ENCODE measurements around the gene PRCD. TPM values are rescaled to one million over a fixed set of nuclear protein-coding genes. Genes with fewer than 3 reads are reported as not detected.

Gene PRCD
- total RNA-seq, 1 donor from 2014 or later, result 5.3 TPM

DNA sequence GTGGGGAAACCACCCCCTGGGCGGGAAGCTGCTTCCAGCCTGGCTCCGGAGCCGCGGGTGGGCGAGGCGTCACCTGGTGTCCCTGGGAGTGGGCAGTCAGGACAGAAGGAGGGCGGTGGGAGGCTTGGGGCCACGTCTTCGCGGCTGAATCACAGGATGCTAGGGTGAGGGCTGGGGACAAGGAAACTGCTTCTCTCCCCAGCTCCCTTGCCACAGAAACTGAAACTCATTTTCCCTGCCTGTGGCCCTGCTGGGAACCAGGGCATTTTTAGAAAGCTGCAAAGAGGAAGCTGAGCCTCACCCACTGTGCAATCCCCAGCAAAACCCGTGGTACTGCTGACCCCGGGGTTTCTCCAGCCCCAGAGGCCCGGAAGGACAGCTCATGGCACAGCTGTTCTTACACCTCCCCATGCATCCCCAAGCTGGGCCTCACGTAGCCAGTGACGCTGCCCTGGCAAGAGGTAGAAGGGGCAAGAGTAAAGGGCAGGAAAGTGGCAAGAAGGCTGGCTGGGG, 46.8 kb upstream of the PRCD start:
- DNase-seq (peak; percentile 53), ATAC-seq (ENCODE audit: low read depth) (peak; percentile 59)
- ChIA-PET POLR2A (interaction anchor here (0.6 to 24.4 kb wide), 16 partner anchors 5 to 1465 kb away, joined by 3 to 769 read pairs (median 4); partner anchors contain the start of genes AANAT, PRPSAP1, RHBDF2 and TNRC6C), CTCF (interaction anchor here (1.3 to 2.5 kb wide), 8 partner anchors 9 to 85 kb away, joined by 3 to 21 read pairs (median 7); partner anchors contain the start of genes AANAT and UBE2O)
- TF ChIP-seq, protein P1, sequence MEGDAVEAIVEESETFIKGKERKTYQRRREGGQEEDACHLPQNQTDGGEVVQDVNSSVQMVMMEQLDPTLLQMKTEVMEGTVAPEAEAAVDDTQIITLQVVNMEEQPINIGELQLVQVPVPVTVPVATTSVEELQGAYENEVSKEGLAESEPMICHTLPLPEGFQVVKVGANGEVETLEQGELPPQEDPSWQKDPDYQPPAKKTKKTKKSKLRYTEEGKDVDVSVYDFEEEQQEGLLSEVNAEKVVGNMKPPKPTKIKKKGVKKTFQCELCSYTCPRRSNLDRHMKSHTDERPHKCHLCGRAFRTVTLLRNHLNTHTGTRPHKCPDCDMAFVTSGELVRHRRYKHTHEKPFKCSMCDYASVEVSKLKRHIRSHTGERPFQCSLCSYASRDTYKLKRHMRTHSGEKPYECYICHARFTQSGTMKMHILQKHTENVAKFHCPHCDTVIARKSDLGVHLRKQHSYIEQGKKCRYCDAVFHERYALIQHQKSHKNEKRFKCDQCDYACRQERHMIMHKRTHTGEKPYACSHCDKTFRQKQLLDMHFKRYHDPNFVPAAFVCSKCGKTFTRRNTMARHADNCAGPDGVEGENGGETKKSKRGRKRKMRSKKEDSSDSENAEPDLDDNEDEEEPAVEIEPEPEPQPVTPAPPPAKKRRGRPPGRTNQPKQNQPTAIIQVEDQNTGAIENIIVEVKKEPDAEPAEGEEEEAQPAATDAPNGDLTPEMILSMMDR (IDR thresholded peaks at IDR 0.05), result no peak
- H3K27ac Mint-ChIP-seq, result peak overlapping the region; percentile 95
- peak overlapping the region; percentile 82 for H3K4me3 Mint-ChIP-seq
- peaks cover 95% of the 10 kb centered on the region for H3K4me1 Mint-ChIP-seq
- intact Hi-C loops (cut with micrococcal nuclease), result loop anchor here (1.0 kb wide), 2 partner anchors 8 to 11 kb away; partner anchors contain the start of gene RHBDF2
- H3K27me3 Mint-ChIP-seq, result no peaks in the 10 kb centered on the region
- H3K9me3 Mint-ChIP-seq, result no peaks in the 10 kb centered on the region
- peaks cover 26% of the 10 kb centered on the region for H3K36me3 Mint-ChIP-seq (ENCODE audit: low read depth)

DNA sequence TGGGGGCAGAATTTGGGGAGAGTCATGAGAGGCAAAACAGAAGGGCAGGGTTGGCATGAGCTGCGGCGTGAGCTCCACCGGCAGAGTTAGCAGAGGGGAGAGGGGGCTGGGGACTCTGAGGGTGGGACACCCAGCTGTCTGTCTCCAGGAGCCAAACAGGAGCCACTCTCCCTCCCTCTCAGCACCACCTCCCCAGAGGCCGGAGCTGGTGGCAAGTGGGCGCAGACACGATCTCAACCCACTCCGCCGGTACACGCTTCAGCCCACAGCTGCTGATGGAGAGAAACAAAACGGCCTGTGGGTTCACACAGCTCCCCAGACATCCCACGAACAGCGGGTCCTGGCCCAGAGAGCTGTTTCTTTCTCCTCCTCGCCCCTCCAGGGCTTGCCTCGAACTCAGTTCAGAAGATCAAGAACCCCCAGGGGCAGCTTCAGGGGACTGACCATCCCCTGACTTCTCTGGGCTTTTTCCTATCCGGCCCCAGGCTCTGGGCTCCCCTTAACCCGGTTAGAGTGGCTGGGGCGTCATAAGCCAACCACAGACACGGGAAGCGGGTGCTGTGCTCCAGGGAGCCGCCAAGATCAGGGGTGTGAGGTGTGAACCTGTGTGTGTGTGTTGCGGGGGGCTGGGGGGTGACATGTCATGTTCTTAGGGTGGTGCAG, 46.2 kb upstream of the PRCD start:
- POLR2A ChIA-PET, result interaction anchor here (0.6 to 24.4 kb wide), 14 partner anchors 5 to 1465 kb away, joined by 3 to 769 read pairs (median 4); partner anchors contain the start of genes AANAT, PRPSAP1, RHBDF2 and TNRC6C
- peaks cover 99% of the 10 kb centered on the region for H3K4me1 Mint-ChIP-seq
- ATAC-seq (ENCODE audit: low read depth) (peak; percentile 20), DNase-seq (peak; percentile 41)
- H3K9me3 Mint-ChIP-seq, result no peaks in the 10 kb centered on the region
- CTCF ChIA-PET, result interaction anchor here (0.7 to 2.5 kb wide), 7 partner anchors 9 to 69 kb away, joined by 4 to 21 read pairs (median 7); partner anchors contain the start of genes AANAT and UBE2O
- H3K27me3 Mint-ChIP-seq, result no peaks in the 10 kb centered on the region
- TF ChIP-seq, protein P1 (IDR thresholded peaks at IDR 0.05), result no peak
- peak overlapping the region; percentile 95 for H3K27ac Mint-ChIP-seq
- intact Hi-C loops (cut with micrococcal nuclease), result no loop called here
- H3K36me3 Mint-ChIP-seq (ENCODE audit: low read depth), result peaks cover 30% of the 10 kb centered on the region
- peak overlapping the region; percentile 82 for H3K4me3 Mint-ChIP-seq

DNA sequence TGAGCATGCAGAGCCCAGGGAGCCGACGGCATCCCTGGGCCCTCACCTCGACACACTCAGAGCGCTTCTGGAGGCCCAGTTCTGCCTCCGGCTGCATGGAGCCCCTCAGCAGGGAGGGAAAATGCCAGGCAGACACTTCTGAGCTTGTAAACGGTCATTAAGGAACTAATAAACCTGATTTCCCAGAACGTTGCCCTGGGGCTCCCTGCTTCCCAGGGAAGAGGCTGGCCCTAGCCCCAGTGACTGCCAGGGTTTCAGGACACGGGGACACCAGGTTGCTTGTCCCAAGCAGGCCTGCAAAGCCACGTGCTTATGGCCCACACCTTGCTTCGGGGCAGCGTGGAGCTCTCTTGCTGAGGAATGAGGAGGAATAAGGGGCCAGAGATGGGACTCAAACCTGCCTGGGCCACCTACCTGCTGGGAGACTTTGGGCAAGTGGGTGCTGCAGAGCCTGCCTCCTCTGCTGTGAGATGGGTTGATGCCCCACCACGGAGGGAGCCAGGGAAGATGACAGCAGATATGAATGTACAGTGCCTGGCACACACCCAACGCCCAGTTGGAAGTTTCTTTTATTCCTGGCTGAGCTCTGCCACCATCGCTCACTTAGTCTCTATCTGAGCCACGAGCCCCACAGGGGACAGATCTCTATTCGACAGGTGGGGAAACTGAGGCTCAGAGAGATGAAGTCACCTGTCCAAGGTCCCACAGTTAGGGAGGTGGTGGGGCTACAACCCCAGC, 44.0 kb upstream of the PRCD start:
- peaks cover 93% of the 10 kb centered on the region for H3K4me1 Mint-ChIP-seq
- ATAC-seq (ENCODE audit: low read depth) (no peak), DNase-seq (no peak)
- CTCF ChIA-PET, result interaction anchor here (0.6 to 3.0 kb wide), 6 partner anchors 13 to 1324 kb away, joined by 3 to 7 read pairs (median 4); partner anchors contain the start of gene AANAT
- H3K27me3 Mint-ChIP-seq, result no peaks in the 10 kb centered on the region
- intact Hi-C loops (cut with micrococcal nuclease), result no loop called here
- TF ChIP-seq, protein P1 (IDR thresholded peaks at IDR 0.05), result no peak
- no peaks in the 10 kb centered on the region for H3K9me3 Mint-ChIP-seq
- H3K36me3 Mint-ChIP-seq (ENCODE audit: low read depth), result peaks cover 43% of the 10 kb centered on the region
- peak overlapping the region; percentile 95 for H3K27ac Mint-ChIP-seq
- no peak overlapping the region for H3K4me3 Mint-ChIP-seq
- POLR2A ChIA-PET, result interaction anchor here (1.5 to 21.4 kb wide), 3 partner anchors 13 to 88 kb away, joined by 3 to 769 read pairs (median 48); partner anchors contain the start of gene AANAT

DNA sequence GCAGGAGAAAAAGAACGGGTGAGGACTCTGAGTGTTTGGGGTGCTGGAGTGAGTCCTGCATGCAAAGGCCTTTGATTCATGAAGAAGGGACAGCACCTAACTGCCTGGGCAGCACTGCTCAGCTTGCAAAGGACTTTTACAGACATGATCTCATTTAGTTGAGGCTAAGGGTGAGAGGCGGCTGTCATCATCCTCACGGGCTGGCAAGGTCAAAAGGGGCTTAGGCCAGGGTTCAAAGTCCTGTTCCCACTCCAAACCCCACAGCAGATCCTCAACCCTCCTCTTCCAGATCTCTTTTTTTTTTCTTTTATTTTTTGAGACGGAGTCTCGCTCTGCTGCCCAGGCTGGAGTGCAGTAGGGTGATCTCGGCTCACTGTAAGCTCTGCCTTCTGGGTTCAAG, 43.4 kb upstream of the PRCD start:
- peaks cover 43% of the 10 kb centered on the region for H3K36me3 Mint-ChIP-seq (ENCODE audit: low read depth)
- peak overlapping the region; percentile 95 for H3K27ac Mint-ChIP-seq
- TF ChIP-seq, protein P1 (IDR thresholded peaks at IDR 0.05), result no peak
- no peak for ATAC-seq (ENCODE audit: low read depth)
- intact Hi-C loops (cut with micrococcal nuclease), result no loop called here
- POLR2A ChIA-PET, result interaction anchor here (1.0 to 21.4 kb wide), 4 partner anchors 14 to 88 kb away, joined by 3 to 769 read pairs (median 26); partner anchors contain the start of gene AANAT
- H3K4me1 Mint-ChIP-seq, result peaks cover 88% of the 10 kb centered on the region
- CTCF ChIA-PET, result interaction anchor here (0.6 to 3.0 kb wide), 5 partner anchors 14 to 1325 kb away, joined by 3 to 7 read pairs (median 4); partner anchors contain the start of gene AANAT
- no peaks in the 10 kb centered on the region for H3K27me3 Mint-ChIP-seq
- no peak for DNase-seq
- H3K4me3 Mint-ChIP-seq, result peak overlapping the region; percentile 99
- no peaks in the 10 kb centered on the region for H3K9me3 Mint-ChIP-seq

All from activated B cell treated with CpG ODN at 0.5 μM for 24 hours (primary cell).